NCI-H1417 treated with DMSO at 0.1 percent for 48 hours (cell line): ENCODE data around the gene KIF12.

ENCODE experiments used
- DNase-seq: peaks from one replicate; lab custom pipeline; 2025; lab: John Stamatoyannopoulos, UW

KIF12 gene

DNA sequence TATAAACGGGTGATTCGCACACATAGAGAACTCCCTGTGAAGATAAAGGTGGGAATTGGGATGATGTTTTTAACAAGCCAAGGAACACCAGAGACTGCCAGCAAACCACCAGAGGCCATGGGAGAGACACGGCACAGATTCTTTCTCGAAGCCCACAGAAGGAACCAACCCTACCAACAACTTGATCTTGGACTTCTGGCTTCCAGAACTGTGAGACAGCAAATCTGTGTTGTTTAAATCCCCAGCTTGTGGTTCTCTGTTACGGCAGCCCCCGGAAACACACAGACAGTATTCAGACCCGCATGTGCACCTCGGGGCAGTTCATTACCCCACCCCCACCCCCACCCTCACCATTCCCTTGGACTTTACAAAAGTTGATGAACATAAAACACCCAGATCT is 33.8 kb downstream of the KIF12 start:
- DNase-seq: no peak

DNA sequence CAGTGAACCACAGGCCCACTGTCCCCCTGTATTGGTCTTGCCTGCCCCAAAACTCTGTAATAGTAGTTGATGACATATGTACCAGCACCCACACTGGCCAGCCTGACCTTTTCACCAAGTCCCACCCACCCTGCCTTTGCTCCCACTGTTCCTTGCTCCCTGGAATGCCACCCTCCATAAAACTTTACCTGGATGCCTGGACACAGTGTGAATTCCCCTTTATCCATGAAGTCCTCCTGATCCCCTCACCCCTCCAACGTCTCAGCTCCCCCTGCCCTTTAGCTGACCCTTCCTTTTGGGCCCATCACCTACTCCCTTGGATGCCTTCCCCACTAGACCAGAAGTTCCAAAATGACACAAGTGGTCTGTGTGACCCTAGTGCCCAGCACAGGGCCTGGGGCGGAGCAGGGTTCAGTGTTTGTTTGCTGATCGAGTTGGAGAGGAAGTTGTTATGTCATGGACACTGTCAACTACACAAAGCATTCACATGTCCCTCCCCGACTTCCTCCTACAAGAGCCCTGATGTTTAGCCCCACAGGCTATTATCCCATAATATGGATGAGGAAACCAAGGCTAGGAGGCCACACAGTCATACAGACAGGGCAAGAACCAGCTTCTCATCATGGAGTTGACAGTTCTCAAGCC is 37.1 kb downstream of the KIF12 start:
- no peak for DNase-seq

DNA sequence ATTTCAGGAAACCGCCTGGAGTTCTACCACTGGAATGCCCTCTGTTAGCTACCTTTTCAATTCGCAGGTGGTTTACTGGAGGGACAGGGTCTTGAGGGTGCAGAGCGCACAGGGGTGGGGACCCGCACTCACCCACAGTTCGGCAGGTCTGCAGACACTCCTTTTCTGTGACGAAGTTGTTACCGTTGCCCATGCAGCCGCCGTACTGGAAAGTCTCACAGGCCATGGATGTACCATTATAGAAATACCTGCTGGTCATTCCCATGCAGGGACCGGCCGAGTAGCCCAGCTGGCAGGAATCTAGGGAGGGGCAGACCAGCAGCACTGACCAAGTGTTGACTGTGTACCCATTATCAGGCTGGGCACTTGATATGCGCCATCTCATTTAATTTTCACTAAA is 37.8 kb downstream of the KIF12 start:
- DNase-seq: no peak

DNA sequence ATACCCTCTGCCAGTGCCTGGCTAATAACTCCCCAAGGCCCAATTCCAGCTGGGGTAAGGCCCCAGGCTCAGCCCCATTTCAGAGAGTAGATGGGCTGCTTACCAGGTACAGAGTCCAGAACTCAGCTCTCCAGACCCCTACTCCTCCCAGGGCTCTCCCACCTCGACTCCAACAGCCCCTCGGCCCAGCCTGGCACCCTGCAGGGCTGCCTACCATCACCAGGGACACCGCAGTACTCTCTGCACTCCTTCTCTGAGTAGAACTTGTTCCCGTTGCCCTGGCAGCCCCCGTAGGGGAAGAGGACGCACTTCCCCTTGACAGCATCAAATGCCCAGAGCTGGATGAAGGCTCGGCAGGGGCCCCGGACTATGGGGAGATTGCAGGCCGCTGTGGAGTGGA is 38.4 kb downstream of the KIF12 start:
- DNase-seq: no peak

DNA sequence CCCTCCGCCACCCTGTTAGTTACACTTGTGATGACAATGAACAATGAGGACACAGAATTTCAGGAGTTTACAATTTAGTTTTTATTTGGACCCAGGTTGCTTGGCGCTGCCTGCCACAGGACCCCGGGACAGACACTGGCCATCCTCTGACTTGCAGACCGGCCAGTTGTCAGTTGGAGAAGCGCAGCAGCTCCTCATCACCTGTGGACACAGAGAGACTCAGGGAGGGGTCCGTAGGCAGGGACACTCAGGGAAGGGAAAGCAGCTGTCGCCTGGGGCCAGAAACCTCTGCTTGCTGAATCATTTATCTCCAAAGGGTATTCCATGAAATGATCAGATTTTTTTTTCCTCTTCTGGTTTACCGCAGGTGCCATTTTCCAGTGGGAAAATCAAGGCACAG is 39.0 kb downstream of the KIF12 start:
- no peak for DNase-seq

DNA sequence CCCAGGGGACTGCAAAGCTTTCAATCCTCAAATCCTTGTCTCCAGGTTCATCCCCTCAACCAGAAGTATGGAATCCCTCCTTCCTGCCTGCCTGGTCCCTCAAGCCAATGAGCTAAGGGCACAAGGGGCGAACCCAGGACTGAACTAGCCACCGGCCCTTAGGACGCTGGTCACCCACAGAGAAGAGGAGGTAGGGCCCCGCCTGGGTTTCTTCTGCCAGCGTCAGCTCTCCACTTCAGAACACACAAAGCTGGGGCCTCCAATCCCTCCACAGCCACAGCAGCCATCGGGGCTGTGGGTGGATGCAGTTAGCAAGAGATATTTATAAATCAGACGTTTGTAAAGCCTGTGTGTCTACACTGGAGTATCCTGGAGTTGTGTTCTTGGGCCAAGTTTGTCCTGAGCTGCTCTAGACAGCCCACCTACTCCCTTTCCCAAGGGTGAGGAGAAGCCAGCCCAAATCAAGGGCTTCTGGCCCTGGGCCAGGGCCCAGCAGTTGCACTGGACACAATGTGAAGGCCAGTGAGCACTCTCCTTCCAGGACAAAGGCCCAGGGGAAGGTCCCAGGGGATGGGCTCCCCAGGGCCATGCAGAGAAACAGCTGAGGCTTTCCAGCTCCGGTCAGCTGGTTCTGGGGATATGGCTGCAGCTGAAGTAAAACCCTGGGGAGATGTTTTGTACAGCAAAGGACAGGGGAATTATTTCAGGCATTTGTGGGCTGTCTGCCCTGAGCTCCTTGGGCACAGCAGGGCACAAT is 39.9 kb downstream of the KIF12 start:
- DNase-seq: no peak

DNA sequence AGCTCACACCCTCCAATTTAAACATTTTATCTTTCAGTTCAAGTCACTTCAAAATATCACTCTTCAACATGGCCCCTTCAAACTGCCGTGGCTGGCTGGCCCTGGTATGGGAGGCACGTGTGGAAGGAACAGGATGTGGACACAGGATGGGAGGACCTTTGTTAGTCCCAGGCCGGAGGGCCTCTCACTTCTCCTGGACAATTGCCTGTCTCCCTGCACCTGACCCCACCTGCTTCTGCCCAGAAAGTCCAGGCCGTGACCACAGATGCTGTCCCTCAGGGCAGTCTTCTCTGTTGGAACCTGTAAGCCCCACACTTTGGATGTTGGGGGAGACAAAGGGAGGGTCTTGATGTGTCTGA is 40.4 kb downstream of the KIF12 start:
- no peak for DNase-seq

DNA sequence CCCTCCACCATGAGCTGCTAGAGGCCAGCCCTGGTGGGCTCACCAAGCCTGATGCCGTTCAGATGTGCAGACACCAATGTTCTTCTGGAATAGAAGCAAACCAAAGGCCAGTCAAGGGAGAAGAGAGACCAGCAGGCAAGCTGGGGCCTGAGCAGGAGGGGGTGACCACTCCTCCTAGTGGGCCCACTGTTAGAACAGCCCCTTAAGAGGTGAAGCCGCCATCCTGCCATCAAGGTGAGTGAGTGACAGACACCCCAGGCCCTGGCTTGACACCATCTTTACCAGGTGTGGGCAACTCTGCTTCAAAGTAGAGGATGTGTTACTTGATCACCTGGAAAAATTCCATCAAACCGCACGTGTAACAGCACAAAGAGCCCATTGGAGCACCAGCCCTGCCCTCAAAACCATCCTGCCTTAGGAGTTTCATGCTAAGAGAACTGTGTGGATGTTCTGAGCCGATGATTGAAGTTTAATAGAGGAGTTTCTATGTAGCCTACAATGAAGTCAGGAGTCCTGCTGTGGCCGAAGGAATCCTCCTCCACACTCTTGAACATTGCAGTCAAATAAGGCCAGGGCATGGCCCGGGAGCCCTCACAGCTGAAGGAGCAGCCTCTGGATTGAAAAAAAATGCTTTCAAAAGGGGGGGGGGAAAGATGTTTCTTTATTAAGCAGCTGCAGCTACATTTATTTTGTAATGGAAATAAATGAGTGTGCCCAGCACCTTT is 41.8 kb downstream of the KIF12 start:
- DNase-seq: no peak

DNA sequence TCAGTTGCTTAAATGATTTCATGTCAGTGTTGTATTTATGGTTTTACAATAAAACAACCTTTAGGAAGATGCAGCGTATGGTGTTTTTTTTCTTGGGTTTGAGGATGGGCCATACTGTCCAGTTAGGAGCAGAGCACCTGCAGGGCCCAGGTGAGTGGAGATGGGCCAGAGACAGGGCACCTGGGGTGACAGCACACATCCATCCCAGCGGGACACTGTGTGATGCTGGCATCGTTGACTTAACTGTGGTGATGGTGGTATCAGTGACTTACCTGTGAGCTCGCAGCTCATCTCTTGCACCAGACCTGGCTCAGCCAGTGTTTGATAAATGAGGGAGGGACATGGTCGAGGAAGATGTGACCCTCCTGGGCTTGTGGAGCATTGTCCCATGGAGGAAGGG is 42.6 kb downstream of the KIF12 start:
- no peak for DNase-seq

DNA sequence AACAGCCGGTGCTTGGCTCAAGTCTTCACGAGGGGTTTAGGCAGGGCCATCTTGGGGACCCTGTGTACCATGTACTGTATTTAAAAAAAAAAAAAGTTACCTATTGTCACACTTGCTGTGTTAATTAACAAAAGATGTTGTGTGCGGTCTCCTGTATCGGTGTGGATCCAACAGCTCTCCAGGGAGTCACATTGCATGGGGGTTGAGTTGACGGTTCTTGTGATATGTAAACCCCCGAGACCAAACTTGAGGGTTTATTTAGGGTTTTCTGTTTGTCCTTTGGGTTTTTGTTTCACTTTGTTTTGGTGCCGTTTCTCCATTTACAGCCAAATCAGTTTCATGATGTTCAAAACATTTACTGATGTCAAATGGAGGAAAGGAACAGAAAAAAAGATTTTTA is 43.2 kb downstream of the KIF12 start:
- no peak for DNase-seq

DNA sequence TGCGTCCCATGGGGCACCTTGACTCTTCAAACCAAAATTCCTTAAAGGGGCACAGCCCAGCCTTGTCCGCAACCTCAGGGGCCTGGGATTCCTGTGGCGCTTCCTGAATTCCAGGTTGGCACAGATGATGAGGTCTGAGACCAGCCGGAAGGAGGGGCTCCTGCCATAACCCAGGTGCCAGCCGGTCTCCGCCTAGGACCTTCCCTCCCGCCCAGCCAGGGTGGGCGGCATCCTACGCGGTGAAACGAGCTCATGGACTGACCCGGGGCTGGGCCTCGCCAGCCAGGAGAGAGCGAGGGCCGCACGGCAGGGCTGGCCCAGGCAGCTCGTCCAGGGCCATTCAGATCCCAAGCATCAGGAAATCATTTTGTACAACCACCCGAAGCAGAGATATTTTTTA is 44.0 kb downstream of the KIF12 start:
- no peak for DNase-seq

DNA sequence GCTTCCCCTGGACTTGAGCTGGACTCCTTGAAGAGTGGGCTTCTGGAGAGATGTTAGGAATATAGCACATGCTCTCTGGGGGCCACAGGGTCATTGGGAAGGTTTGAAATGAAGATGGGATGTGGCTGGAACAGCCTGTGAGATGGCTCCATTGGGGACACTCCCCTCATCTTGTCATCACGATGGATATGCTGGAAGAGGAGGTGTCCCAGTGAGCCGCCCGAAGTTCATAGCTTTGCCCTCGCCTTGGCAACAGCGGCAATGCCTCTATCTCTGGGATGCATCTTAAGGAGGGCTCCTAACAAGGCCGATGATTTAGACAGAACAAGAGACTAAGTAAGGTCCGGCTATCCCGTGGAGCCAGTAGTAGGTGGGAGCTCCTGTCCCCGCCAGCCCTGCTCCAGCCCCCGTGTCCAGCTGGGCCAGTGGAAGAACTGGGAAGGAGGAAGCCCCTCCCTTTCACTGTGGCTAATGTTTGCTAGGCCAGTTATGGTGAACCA is 44.9 kb downstream of the KIF12 start:
- no peak for DNase-seq

DNA sequence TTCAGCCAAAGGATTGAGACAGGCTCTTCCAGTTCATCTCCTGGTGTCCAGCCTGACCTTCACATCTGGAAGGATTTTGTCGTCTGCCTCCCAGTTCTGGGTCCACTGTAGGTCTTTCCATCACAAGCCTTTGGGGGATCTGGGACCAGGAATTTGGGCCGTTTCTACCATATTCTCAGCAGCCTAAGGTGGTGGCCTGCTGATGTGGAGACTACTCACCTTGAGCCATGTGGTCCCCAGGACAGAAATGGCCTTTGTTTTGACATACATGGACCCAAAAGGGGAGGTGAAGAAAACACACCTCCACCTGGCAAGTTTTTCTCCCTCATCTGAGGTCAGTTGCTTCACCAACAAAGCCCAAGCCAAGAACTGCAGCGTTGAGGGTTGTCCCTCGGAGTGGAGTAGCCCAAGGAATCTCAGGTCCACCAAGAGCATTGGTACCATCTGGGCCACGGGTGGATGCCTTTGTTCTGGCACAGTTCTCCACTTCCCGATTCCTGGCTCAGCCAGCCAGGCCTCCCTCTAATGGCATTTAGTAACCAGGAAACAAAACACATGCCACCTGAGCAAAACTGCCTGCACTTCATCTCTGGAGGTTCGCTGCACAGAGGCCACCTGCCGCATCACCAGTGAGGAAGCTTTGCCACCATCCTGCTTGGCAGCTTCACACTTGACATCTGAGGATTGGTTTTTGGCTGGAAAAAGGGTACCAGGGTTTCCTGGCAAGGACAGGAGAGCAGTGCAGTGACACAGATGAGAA is 45.7 kb downstream of the KIF12 start:
- no peak for DNase-seq

DNA sequence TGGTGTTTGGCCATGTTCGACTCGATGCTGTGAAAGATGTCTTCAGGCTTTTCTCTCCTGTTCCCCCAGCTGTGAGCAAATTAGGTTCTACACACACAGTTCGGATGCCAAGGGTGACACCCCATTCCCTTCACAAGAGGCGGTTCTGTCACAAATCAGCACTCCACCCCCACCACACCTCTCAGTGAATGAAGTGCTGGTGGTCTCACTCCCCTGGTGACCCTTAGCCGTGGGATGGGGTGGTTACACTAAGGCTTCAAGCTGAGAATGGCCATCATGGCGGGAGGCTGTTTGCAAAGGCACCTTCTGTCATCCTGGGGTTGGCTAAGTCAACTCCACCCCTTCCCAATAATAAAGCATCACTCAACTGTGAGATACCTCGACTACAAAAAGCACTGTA is 47.4 kb downstream of the KIF12 start:
- DNase-seq: no peak

DNA sequence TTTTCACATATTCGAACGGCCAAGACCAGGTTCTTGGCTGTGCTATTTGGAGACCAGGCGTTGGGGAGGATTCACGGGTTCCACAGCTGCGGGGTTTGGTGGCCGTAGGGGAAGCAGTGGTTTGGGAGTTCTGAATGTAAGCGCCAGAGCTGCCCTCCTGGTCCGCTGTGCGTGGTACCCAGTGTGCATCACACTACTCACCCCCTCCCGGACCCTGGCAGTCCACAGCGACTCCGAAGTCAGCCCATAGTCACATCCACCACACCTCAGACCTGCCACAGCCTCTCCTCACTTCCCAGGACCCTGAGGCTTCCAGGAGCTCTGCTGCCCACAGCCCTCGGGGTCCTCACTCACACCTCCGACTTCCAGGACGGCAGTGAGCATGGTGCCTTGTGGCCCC is 47.8 kb downstream of the KIF12 start:
- DNase-seq: no peak

DNA sequence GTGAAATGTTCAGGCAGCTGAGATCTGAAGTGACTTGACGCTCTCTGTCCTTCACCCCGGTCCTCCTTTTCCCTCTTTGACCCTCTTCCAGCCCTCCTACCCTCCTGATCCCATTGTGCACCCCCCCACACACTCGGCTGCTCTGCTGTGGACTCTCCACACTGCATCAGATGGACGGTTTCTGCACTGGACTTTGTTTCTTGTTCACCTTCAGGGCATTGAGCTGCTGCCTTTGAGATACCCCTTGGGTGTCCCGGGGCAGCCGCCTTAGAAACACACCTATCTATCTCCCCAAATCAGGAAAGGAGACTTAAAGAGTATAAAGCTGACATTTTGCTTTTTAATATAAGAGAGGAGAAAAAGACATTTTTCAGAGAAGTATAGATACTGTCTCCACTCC is 48.4 kb downstream of the KIF12 start:
- DNase-seq: no peak

DNA sequence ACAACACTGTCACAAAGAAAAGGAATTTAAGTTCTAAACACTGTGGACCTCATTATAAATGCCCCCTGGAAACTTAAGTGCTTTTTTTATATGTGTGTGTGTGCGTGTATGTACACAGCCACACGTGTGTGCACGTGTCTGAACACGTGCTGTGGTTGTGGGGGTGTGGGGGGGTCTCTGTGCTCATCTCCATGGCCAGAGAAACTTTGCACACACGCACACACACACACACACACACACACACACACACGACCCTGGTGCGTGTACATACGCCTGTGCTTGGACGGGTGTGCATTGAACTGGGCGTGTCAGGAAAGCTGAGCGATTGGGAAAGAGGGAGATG is 48.9 kb downstream of the KIF12 start:
- DNase-seq: no peak

DNA sequence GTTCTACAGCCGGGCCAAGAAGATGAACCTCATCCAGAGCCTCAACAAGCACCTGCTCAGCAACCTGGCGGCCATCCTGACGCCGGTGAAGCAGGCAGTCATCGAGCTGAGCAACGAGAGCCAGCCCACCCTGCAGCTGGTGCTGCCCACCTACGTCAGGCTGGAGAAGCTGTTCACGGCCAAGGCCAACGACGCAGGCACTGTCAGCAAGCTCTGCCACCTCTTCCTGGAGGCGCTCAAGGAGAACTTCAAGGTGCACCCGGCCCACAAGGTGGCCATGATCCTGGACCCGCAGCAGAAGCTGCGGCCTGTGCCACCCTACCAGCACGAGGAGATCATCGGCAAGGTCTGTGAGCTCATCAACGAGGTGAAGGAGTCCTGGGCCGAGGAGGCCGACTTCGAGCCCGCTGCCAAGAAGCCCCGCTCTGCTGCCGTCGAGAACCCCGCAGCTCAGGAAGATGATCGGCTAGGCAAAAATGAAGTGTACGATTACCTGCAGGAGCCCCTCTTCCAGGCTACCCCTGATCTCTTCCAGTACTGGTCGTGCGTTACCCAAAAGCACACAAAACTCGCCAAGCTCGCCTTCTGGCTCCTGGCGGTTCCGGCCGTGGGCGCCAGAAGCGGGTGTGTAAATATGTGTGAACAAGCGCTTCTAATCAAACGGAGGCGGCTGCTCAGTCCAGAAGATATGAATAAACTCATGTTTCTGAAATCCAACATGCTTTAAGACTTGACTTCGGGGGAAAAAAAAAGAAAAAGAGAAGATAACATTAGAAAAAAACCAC is 49.5 kb downstream of the KIF12 start:
- DNase-seq: no peak

DNA sequence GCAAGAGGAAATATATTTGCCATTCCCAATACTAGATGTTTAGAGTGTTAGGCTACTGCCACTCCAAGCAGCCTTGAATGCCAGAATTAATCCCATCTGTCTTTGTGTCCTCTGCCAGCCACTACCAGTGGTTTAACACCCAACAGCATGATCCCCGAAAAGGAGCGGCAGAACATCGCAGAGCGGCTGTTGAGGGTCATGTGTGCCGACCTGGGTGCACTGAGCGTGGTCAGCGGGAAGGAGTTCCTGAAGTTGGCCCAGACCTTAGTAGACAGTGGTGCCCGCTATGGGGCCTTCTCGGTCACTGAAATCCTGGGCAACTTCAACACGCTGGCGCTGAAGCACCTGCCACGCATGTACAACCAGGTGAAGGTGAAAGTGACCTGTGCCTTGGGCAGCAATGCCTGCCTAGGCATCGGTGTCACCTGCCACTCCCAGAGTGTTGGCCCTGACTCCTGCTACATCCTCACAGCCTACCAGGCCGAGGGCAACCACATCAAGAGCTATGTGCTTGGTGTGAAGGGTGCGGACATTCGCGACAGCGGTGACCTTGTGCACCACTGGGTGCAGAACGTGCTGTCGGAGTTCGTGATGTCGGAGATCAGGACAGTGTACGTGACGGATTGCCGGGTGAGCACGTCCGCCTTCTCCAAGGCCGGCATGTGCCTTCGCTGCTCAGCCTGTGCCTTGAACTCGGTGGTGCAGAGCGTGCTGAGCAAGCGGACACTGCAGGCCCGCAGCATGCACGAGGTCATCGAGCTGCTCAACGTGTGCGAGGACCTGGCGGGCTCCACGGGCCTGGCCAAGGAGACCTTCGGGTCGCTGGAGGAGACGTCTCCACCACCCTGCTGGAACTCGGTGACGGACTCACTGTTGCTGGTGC is 50.3 kb downstream of the KIF12 start:
- no peak for DNase-seq

DNA sequence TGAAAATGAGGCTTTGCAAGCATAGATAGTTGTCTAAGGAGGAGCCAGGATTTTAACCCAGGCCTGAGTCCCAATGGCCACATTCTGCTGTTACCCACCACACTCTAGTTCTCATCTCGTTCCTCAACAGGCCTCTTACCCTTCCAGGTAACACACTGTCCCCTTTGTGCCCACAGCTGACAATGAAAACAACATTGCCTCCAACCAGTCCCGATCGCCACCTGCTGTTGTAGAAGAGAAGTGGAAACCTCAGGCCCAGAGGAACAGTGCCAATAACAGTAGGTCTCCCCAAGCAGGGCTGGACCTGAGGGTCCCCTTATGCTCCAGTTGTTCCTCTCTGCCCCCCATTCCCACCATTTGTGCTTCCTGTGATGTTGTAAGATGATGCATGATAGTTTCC is 51.4 kb downstream of the KIF12 start:
- no peak for DNase-seq

DNA sequence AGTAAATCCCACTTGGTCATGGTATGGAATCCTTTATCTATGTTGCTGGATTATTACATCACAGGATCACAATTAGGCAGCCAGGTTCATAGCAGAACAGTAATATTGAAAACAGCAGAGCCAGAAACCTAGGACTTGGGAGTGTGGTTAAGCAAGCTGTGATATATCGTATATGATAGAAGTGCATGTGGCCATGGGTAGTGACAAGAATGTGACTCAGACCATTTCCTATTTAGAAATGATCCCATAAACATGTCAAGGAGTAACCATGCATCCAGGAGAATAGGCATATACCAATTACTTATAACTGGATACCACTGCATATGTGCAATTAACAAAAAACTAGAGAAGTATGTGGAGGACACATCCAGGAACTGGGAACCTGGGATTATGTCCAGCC is 52.2 kb downstream of the KIF12 start:
- DNase-seq: no peak
